Smooth muscle cell (in vitro differentiated cells): Measurements from ENCODE around the gene NUBPL. TPM values are rescaled to one million over a fixed set of nuclear protein-coding genes. Genes with fewer than 3 reads are reported as not detected.

Source experiments
- DNase-seq: peaks from one replicate; lab custom pipeline; 2025; ENCODE audit not compliant: unreplicated experiment; lab: John Stamatoyannopoulos, UW
- H2AFZ ChIP-seq: fragments of 200-600 bp; sonication (generic); 2 replicates; pipeline ENCODE4 v1.6.0; 2016; ENCODE audit warnings: antibody characterized with exemption, low read depth, mild to moderate bottlenecking
- H3F3A ChIP-seq: fragments of 200-600 bp; sonication (generic); 2 replicates; pipeline ENCODE4 v1.6.0; 2017; ENCODE audit warnings: antibody characterized with exemption, low read depth
- H3K27ac ChIP-seq: fragments of 200-600 bp; sonication (generic); 2 replicates; pipeline ENCODE4 v1.5.1; 2016; ENCODE audit warnings: low read depth, mild to moderate bottlenecking
- H3K27me3 ChIP-seq: fragments of 200-600 bp; sonication (generic); 2 replicates; pipeline ENCODE4 v1.6.1; 2016; ENCODE audit warnings: low read depth, mild to moderate bottlenecking
- H3K36me3 ChIP-seq: fragments of 200-600 bp; sonication (generic); 2 replicates; pipeline ENCODE4 v1.5.1; 2016; ENCODE audit warnings: low read depth
- H3K4me1 ChIP-seq: fragments of 200-600 bp; sonication (generic); 2 replicates; pipeline ENCODE4 v1.5.1; 2016; ENCODE audit warnings: low read depth
- H3K4me2 ChIP-seq: fragments of 200-600 bp; sonication (generic); 2 replicates; pipeline ENCODE4 v1.6.0; 2016; ENCODE audit warnings: mild to moderate bottlenecking
- H3K4me3 ChIP-seq: fragments of 200-600 bp; sonication (generic); 2 replicates; pipeline ENCODE4 v1.5.1; 2016; ENCODE audit warnings: mild to moderate bottlenecking
- H3K79me2 ChIP-seq: fragments of 200-600 bp; sonication (generic); 2 replicates; pipeline ENCODE4 v1.6.0; 2016; ENCODE audit warnings: low read depth, mild to moderate bottlenecking
- H3K9ac ChIP-seq: fragments of 200-600 bp; sonication (generic); 2 replicates; pipeline ENCODE4 v1.6.0; 2016; ENCODE audit warnings: low read depth
- H3K9me3 ChIP-seq: fragments of 200-600 bp; sonication (generic); replicated peaks from 2 replicates; pipeline ENCODE4 v1.5.1; 2016; ENCODE audit warnings: low read depth
- H4K20me1 ChIP-seq: fragments of 200-600 bp; sonication (generic); 2 replicates; pipeline ENCODE4 v1.6.0; 2016; ENCODE audit warnings: low read depth
- CTCF ChIP-seq: fragments of 200-600 bp; sonication (generic); IDR thresholded peaks from 2 replicates; pipeline ENCODE4 v1.5.1; 2017; ENCODE audit warnings: borderline replicate concordance, mild to moderate bottlenecking, antibody characterized with exemption; ENCODE audit not compliant: insufficient read depth, poor library complexity, severe bottlenecking
- WGBS: methylation state at CpG from one replicate; pipeline ENCODE4 v1.1.7; 2016; ENCODE audit warnings: low lambda C conversion rate; 5-methylcytosine and 5-hydroxymethylcytosine counted together
- polyA plus RNA-seq: library from polyadenylated mRNA; unstranded; fragments of >200 nt; fragmentation: Nextera tagmentation; extraction: Ambion mirVana; gene quantifications from 2 replicates; pipeline ENCODE4 v1.2.1, GENCODE V29; 2016
- total RNA-seq: library from RNA; depleted of rRNA; stranded (reverse); fragments of >200 nt; gene quantifications from 2 replicates; pipeline ENCODE4 v1.2.3, GENCODE V29; 2014

Gene NUBPL
- total and polyA plus RNA-seq, 2 experiments from 2014 or later = 9.1 to 11.7 TPM

GRCh38 chr14:31752867-31753661 is 191.9 kb downstream of the NUBPL start:
- Histone ChIP-seq H3K27me3 (no peaks in the 10 kb centered on the region), H3K79me2 (no peaks in the 10 kb centered on the region), H3K4me1 (no peaks in the 10 kb centered on the region), H3K4me3 (no peak overlapping the region), H3K36me3 (no peaks in the 10 kb centered on the region), H3K27ac (no peak overlapping the region), H3F3A (no peaks in the 10 kb centered on the region), H3K9ac (no peak overlapping the region), H3K9me3 (peaks cover 3% of the 10 kb centered on the region), H3K4me2 (no peak overlapping the region), H4K20me1 (no peaks in the 10 kb centered on the region), H2AFZ (no peak overlapping the region)
- WGBS = 92% methylated on average over 4 of the region's 4 CpGs
- TF ChIP-seq CTCF = no peak
- DNase-seq = no peak

- H4K20me1 ChIP-seq = no peaks in the 10 kb centered on the region
- H3K27me3 ChIP-seq = no peaks in the 10 kb centered on the region
- H3K4me1 ChIP-seq = no peaks in the 10 kb centered on the region
- H3K9me3 ChIP-seq = no peaks in the 10 kb centered on the region
- no peaks in the 10 kb centered on the region for H3K36me3 ChIP-seq
- H3K9ac ChIP-seq = no peak overlapping the region
- no peak for TF ChIP-seq CTCF
- no peak overlapping the region for H3K27ac ChIP-seq
- H3K79me2 ChIP-seq = no peaks in the 10 kb centered on the region
- no peak for DNase-seq
- no peaks in the 10 kb centered on the region for H3F3A ChIP-seq
- 75% methylated on average over 3 of the region's 3 CpGs for WGBS
- no peak overlapping the region for H2AFZ ChIP-seq
- no peak overlapping the region for H3K4me3 ChIP-seq
- no peak overlapping the region for H3K4me2 ChIP-seq
These were observed 197.7 kb downstream of the NUBPL start for GRCh38 chr14:31758941-31759340.

GRCh38 chr14:31760277-31760676 is 199.1 kb downstream of the NUBPL start:
- Histone ChIP-seq H3K27ac (no peak overlapping the region), H3K4me1 (no peaks in the 10 kb centered on the region), H3K9ac (no peak overlapping the region), H3F3A (no peaks in the 10 kb centered on the region), H2AFZ (no peak overlapping the region), H3K4me2 (no peak overlapping the region), H4K20me1 (no peaks in the 10 kb centered on the region), H3K36me3 (no peaks in the 10 kb centered on the region), H3K27me3 (no peaks in the 10 kb centered on the region), H3K9me3 (no peaks in the 10 kb centered on the region), H3K4me3 (no peak overlapping the region), H3K79me2 (no peaks in the 10 kb centered on the region)
- WGBS = 64% methylated on average over 3 of the region's 3 CpGs
- TF ChIP-seq CTCF = no peak
- DNase-seq = no peak

GRCh38 chr14:31761325-31761724 is 200.1 kb downstream of the NUBPL start:
- H3K4me2 ChIP-seq = no peak overlapping the region
- no peak overlapping the region for H3K4me3 ChIP-seq
- no peaks in the 10 kb centered on the region for H3K36me3 ChIP-seq
- no peaks in the 10 kb centered on the region for H4K20me1 ChIP-seq
- no peak overlapping the region for H2AFZ ChIP-seq
- no peaks in the 10 kb centered on the region for H3F3A ChIP-seq
- no peak for DNase-seq
- no peaks in the 10 kb centered on the region for H3K4me1 ChIP-seq
- no peaks in the 10 kb centered on the region for H3K79me2 ChIP-seq
- 74% methylated on average over 4 of the region's 4 CpGs for whole genome bisulfite sequencing
- H3K27me3 ChIP-seq = no peaks in the 10 kb centered on the region
- H3K9ac ChIP-seq = no peak overlapping the region
- H3K27ac ChIP-seq = no peak overlapping the region
- TF ChIP-seq CTCF = no peak
- no peaks in the 10 kb centered on the region for H3K9me3 ChIP-seq
